ENCODE measurements around the gene CC2D1B. TPM values are rescaled to one million over a fixed set of nuclear protein-coding genes. Genes with fewer than 3 reads are reported as not detected.

The CC2D1B gene
- total RNA-seq, 1 donor: 41.6 TPM

DNA sequence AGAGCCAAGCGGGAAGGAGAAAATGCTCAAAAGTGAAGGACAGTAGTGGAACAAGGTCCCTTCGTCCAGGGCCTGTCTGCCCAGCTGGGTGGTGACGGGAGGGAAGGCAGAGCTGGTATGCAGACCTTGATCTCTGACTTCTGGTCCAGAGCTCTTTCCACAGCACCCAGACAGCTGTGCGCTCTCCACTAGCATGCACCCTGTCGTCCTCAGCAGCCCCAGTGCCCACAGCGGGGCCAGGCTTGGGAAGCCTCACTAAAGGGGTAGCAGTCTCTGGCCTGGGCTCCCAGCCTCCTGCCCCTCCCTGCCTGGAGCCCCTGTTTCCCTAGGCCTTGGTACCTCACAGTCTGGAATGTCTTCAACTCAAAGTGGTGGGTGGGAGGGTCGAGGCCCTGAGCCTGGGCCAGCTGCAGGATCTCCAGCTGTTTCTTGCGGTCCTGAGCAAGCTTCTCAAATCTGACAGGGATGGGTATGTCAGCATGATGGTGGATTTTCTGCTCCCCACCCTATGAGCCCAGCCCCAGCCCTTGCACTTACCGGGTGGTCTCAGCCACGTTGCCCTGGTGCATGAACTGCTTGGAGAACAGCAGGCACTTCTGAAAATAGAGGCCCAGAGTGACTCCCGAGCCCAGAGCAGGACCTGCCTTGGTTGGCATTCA is 10.0 kb downstream of the CC2D1B start:
- Histone ChIP-seq H3K4me2 (ENCODE audit: insufficient read depth, low read length) (no peak overlapping the region), H4K20me1 (ENCODE audit: insufficient read depth, low read length) (no peaks in the 10 kb centered on the region), H3K36me3 (ENCODE audit: insufficient read depth, low read length) (peaks cover 80% of the 10 kb centered on the region), H3K4me1 (ENCODE audit: insufficient read depth, low read length) (peaks cover 4% of the 10 kb centered on the region), H3K79me2 (ENCODE audit: insufficient read depth, low read length) (no peaks in the 10 kb centered on the region), H3K27me3 (ENCODE audit: insufficient read depth, low read length) (no peaks in the 10 kb centered on the region), H3K27ac (ENCODE audit: low read depth, low read length) (no peak overlapping the region), H3K9me3 (ENCODE audit: low read depth, low read length) (no peaks in the 10 kb centered on the region), H2AFZ (ENCODE audit: low read length) (no peak overlapping the region), H3K4me3 (ENCODE audit: insufficient read depth, low read length) (no peak overlapping the region)
- TF ChIP-seq, protein P1, sequence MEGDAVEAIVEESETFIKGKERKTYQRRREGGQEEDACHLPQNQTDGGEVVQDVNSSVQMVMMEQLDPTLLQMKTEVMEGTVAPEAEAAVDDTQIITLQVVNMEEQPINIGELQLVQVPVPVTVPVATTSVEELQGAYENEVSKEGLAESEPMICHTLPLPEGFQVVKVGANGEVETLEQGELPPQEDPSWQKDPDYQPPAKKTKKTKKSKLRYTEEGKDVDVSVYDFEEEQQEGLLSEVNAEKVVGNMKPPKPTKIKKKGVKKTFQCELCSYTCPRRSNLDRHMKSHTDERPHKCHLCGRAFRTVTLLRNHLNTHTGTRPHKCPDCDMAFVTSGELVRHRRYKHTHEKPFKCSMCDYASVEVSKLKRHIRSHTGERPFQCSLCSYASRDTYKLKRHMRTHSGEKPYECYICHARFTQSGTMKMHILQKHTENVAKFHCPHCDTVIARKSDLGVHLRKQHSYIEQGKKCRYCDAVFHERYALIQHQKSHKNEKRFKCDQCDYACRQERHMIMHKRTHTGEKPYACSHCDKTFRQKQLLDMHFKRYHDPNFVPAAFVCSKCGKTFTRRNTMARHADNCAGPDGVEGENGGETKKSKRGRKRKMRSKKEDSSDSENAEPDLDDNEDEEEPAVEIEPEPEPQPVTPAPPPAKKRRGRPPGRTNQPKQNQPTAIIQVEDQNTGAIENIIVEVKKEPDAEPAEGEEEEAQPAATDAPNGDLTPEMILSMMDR (IDR thresholded peaks at IDR 0.05; ENCODE audit: extremely low read depth, low read depth, low read length): no peak
- peak; percentile 45 for DNase-seq (ENCODE audit: insufficient read length, low spot score, missing footprints)

DNA sequence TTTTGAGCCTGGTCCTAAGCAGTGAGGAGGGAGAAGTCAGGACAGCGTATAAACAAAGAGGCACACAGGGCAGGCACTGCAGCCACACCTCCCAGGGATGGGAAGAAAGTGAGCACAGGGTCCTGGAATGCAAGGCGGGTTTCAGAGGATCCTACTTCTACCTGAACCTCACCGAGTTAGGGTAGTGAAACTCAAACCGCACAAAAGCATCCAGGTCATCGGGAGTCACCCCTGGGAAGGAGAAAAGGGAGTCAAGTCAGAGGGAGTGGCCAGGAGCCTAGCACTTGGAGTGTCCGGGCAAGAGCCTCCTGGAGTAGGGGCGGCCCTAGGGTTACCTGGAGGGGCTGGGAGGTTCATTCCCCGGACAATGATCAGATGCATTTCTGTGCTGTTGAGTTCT is 10.6 kb downstream of the CC2D1B start:
- no peaks in the 10 kb centered on the region for H4K20me1 ChIP-seq (ENCODE audit: insufficient read depth, low read length)
- H3K4me2 ChIP-seq (ENCODE audit: insufficient read depth, low read length): no peak overlapping the region
- TF ChIP-seq, protein P1 (IDR thresholded peaks at IDR 0.05; ENCODE audit: extremely low read depth, low read depth, low read length): no peak
- H3K27ac ChIP-seq (ENCODE audit: low read depth, low read length): no peak overlapping the region
- H3K4me1 ChIP-seq (ENCODE audit: insufficient read depth, low read length): peaks cover 8% of the 10 kb centered on the region
- no peaks in the 10 kb centered on the region for H3K79me2 ChIP-seq (ENCODE audit: insufficient read depth, low read length)
- no peak overlapping the region for H3K4me3 ChIP-seq (ENCODE audit: insufficient read depth, low read length)
- DNase-seq (ENCODE audit: insufficient read length, low spot score, missing footprints): peak; percentile 64
- H3K36me3 ChIP-seq (ENCODE audit: insufficient read depth, low read length): peaks cover 75% of the 10 kb centered on the region
- H3K9me3 ChIP-seq (ENCODE audit: low read depth, low read length): no peaks in the 10 kb centered on the region
- H2AFZ ChIP-seq (ENCODE audit: low read length): no peak overlapping the region
- H3K27me3 ChIP-seq (ENCODE audit: insufficient read depth, low read length): no peaks in the 10 kb centered on the region

DNA sequence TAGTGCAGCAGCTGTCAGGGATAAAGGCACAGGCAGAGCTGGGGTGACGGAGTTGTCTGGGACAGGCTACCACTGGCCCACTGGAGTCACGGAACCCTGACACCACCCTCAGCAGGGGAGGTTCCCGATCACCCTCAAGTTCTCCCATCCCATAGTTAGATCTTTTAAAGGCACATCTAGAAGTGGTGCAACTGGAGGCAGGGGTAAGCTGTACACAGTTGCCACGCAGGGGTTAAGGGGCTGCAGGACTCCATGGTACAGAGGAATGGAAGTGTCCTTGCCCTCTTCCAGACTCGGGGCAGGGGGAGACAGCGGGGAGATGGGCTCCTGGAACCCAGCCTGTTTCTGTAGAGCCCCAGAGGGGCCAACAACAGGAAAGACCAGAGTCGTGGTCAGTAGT is 13.3 kb downstream of the CC2D1B start:
- peak; percentile 54 for DNase-seq (ENCODE audit: insufficient read length, low spot score, missing footprints)
- Histone ChIP-seq H2AFZ (ENCODE audit: low read length) (no peak overlapping the region), H4K20me1 (ENCODE audit: insufficient read depth, low read length) (no peaks in the 10 kb centered on the region), H3K79me2 (ENCODE audit: insufficient read depth, low read length) (no peaks in the 10 kb centered on the region), H3K27ac (ENCODE audit: low read depth, low read length) (no peak overlapping the region), H3K4me1 (ENCODE audit: insufficient read depth, low read length) (peaks cover 9% of the 10 kb centered on the region), H3K9me3 (ENCODE audit: low read depth, low read length) (no peaks in the 10 kb centered on the region), H3K4me2 (ENCODE audit: insufficient read depth, low read length) (no peak overlapping the region), H3K4me3 (ENCODE audit: insufficient read depth, low read length) (no peak overlapping the region), H3K27me3 (ENCODE audit: insufficient read depth, low read length) (no peaks in the 10 kb centered on the region), H3K36me3 (ENCODE audit: insufficient read depth, low read length) (peaks cover 54% of the 10 kb centered on the region)
- TF ChIP-seq, protein P1 (IDR thresholded peaks at IDR 0.05; ENCODE audit: extremely low read depth, low read depth, low read length): no peak

DNA sequence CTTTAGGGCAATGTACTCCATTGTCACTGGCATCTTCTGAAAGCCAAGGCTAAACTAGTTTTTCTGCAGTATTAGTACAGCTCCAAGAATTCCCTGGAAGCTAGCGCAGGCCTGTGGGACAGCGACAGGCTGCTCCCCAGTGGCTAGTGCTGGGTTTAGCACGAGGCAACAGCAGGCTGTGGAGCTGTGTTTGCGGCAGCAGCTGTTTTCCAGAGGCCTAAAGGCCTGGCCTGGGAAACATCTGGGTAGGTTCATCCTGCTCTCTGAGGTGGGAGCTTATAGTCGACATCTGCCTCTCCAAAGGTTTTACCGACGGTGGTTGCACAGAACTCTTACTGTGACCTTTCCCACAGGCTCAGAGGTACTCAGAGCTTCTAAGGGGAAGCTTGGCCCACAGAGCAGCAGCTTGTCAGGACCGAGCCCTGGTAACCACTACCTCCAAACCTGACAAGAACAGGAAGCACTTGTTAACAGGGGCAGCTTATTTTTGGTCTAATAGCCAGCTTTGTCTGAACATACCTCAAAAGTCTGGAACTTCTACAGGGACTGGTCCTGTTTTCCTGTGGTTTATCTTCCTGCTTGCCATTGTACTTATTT is 17.2 kb downstream of the CC2D1B start:
- TF ChIP-seq, protein P1 (IDR thresholded peaks at IDR 0.05; ENCODE audit: extremely low read depth, low read depth, low read length): peak; percentile 37
- no peak overlapping the region for H2AFZ ChIP-seq (ENCODE audit: low read length)
- DNase-seq (ENCODE audit: insufficient read length, low spot score, missing footprints): peak; percentile 85
- no peak overlapping the region for H3K27ac ChIP-seq (ENCODE audit: low read depth, low read length)
- peaks cover 22% of the 10 kb centered on the region for H3K36me3 ChIP-seq (ENCODE audit: insufficient read depth, low read length)
- no peak overlapping the region for H3K4me3 ChIP-seq (ENCODE audit: insufficient read depth, low read length)
- peaks cover 9% of the 10 kb centered on the region for H3K4me1 ChIP-seq (ENCODE audit: insufficient read depth, low read length)
- no peaks in the 10 kb centered on the region for H3K79me2 ChIP-seq (ENCODE audit: insufficient read depth, low read length)
- H3K9me3 ChIP-seq (ENCODE audit: low read depth, low read length): no peaks in the 10 kb centered on the region
- no peaks in the 10 kb centered on the region for H3K27me3 ChIP-seq (ENCODE audit: insufficient read depth, low read length)
- no peaks in the 10 kb centered on the region for H4K20me1 ChIP-seq (ENCODE audit: insufficient read depth, low read length)
- H3K4me2 ChIP-seq (ENCODE audit: insufficient read depth, low read length): no peak overlapping the region
